Eye (tissue), 1 donor: ENCODE measurements around the gene NFASC.

Experiments
- DNase-seq: peaks from one replicate; pipeline ENCODE4 v3.0.0-alpha.2; 2015

Gene NFASC

GRCh38 chr1:204962742-204963632 is 92.3 kb downstream of the NFASC start:
- peak; percentile 73 for DNase-seq

- DNase-seq, result peak; percentile 79
These were observed 96.8 kb downstream of the NFASC start for GRCh38 chr1:204967451-204967850.

- DNase-seq, result no peak
These were observed 97.5 kb downstream of the NFASC start for GRCh38 chr1:204968135-204968534.

- no peak for DNase-seq
These were observed 98.3 kb downstream of the NFASC start for GRCh38 chr1:204968951-204969350.

GRCh38 chr1:204970937-204971336 is 100.3 kb downstream of the NFASC start:
- DNase-seq, result no peak

GRCh38 chr1:204971517-204972336 is 101.1 kb downstream of the NFASC start:
- no peak for DNase-seq

GRCh38 chr1:204972426-204972825 is 101.8 kb downstream of the NFASC start:
- DNase-seq, result no peak

- DNase-seq, result no peak
These were observed 102.8 kb downstream of the NFASC start for GRCh38 chr1:204973449-204973848.

GRCh38 chr1:204974327-204974726 is 103.7 kb downstream of the NFASC start:
- no peak for DNase-seq

GRCh38 chr1:204975021-204975420 is 104.4 kb downstream of the NFASC start:
- DNase-seq, result no peak

- peak; percentile 87 for DNase-seq
These were observed 105.0 kb downstream of the NFASC start for GRCh38 chr1:204975568-204976235.

GRCh38 chr1:204976646-204977045 is 106.0 kb downstream of the NFASC start:
- no peak for DNase-seq

GRCh38 chr1:204977318-204977717 is 106.7 kb downstream of the NFASC start:
- DNase-seq, result no peak

- DNase-seq, result no peak
These were observed 108.1 kb downstream of the NFASC start for GRCh38 chr1:204978782-204979181.

- no peak for DNase-seq
These were observed 108.6 kb downstream of the NFASC start for GRCh38 chr1:204979306-204979705.

GRCh38 chr1:204979891-204980649 is 109.4 kb downstream of the NFASC start:
- no peak for DNase-seq

GRCh38 chr1:204980840-204981405 is 110.3 kb downstream of the NFASC start:
- no peak for DNase-seq

- DNase-seq, result no peak
These were observed 112.5 kb downstream of the NFASC start for GRCh38 chr1:204983136-204983535.

- DNase-seq, result no peak
These were observed 113.2 kb downstream of the NFASC start for GRCh38 chr1:204983881-204984280.

- no peak for DNase-seq
These were observed 113.8 kb downstream of the NFASC start for GRCh38 chr1:204984499-204984898.

- no peak for DNase-seq
These were observed 115.5 kb downstream of the NFASC start for GRCh38 chr1:204986181-204986580.

- no peak for DNase-seq
These were observed 117.0 kb downstream of the NFASC start for GRCh38 chr1:204987689-204988088.
